Measurements from ENCODE around the gene PDHB.

DNA sequence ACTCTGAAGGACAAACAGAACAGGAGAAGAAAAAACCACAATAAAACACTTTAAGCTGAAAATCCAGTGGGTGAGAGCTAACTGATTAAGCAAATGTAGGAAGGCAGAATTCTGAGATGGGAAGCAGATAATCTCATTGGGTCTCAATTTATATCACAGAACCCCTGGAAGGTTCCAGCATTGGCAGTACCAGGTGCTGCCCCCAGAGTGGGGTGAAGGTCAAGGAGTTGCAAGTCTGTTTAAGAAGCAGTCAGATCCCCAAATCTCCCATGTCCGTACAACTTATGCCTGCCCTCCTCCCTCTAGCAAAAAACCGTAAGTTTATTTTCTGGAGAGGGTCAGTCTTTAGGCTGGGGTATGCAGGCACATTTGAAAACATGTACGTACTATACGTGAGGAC lies 55.9 kb downstream of the PDHB start:
- TF ChIP-seq, protein P1, sequence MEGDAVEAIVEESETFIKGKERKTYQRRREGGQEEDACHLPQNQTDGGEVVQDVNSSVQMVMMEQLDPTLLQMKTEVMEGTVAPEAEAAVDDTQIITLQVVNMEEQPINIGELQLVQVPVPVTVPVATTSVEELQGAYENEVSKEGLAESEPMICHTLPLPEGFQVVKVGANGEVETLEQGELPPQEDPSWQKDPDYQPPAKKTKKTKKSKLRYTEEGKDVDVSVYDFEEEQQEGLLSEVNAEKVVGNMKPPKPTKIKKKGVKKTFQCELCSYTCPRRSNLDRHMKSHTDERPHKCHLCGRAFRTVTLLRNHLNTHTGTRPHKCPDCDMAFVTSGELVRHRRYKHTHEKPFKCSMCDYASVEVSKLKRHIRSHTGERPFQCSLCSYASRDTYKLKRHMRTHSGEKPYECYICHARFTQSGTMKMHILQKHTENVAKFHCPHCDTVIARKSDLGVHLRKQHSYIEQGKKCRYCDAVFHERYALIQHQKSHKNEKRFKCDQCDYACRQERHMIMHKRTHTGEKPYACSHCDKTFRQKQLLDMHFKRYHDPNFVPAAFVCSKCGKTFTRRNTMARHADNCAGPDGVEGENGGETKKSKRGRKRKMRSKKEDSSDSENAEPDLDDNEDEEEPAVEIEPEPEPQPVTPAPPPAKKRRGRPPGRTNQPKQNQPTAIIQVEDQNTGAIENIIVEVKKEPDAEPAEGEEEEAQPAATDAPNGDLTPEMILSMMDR (IDR thresholded peaks at IDR 0.05), result no peak
- TF ChIP-seq POLR2A (IDR thresholded peaks at IDR 0.05), result no peak
- TF ChIP-seq POLR2AphosphoS5 (IDR thresholded peaks at IDR 0.05; ENCODE audit: insufficient read depth in 1 of 2, low read depth in 1 of 2), result no peak

Data from vagina (tissue), 2 donors.